HG03139 (cell line): Measurements from ENCODE around the gene MCOLN1.
A peak's percentile ranks its signal among the peaks of the same experiment; 100 is the strongest.
"Not testable (repeated sequence)": the region's sequence is repeated elsewhere in the genome, so short reads cannot be mapped to it uniquely, and the experiment has no call there.

Experiments
- ATAC-seq: cut with Tn5 transposase; IDR thresholded peaks from one replicate; pipeline ENCODE4 v1.9.1; 2021; ENCODE audit not compliant: unreplicated experiment

MCOLN1 gene

GRCh38 chr19:7524992-7525739 lies 2.7 kb downstream of the MCOLN1 start:
- no peak for ATAC-seq

- ATAC-seq: no peak
These were observed 3.9 kb downstream of the MCOLN1 start for GRCh38 chr19:7526059-7526929.

- no peak for ATAC-seq
These were observed 5.2 kb downstream of the MCOLN1 start for GRCh38 chr19:7527516-7528191.

- no peak for ATAC-seq
These were observed 5.7 kb downstream of the MCOLN1 start for GRCh38 chr19:7528192-7528519.

GRCh38 chr19:7528522-7529245 lies 6.3 kb downstream of the MCOLN1 start:
- no peak for ATAC-seq

- ATAC-seq: no peak
These were observed 6.8 kb downstream of the MCOLN1 start for GRCh38 chr19:7529246-7529600.

- ATAC-seq: no peak
These were observed 7.4 kb downstream of the MCOLN1 start for GRCh38 chr19:7529610-7530490.

GRCh38 chr19:7533281-7533885 lies 11.0 kb downstream of the MCOLN1 start:
- ATAC-seq: no peak

GRCh38 chr19:7533925-7534480 lies 11.6 kb downstream of the MCOLN1 start:
- ATAC-seq: no peak

- ATAC-seq: peak; percentile 14
These were observed 12.2 kb downstream of the MCOLN1 start for GRCh38 chr19:7534531-7535046.

GRCh38 chr19:7535047-7535997 lies 12.9 kb downstream of the MCOLN1 start, which contains the start of gene PNPLA6:
PNPLA6 (plus strand) TSS chr19:7535717; CDS start chr19:7535789, 72 bp downstream.
- ATAC-seq: peak; percentile 35

- no peak for ATAC-seq
These were observed 13.7 kb downstream of the MCOLN1 start for GRCh38 chr19:7535998-7536695.

GRCh38 chr19:7538990-7539389 lies 16.6 kb downstream of the MCOLN1 start:
- not testable (repeated sequence) for ATAC-seq

GRCh38 chr19:7539827-7540425 lies 17.5 kb downstream of the MCOLN1 start:
- ATAC-seq: no peak

GRCh38 chr19:7540761-7541474 lies 18.5 kb downstream of the MCOLN1 start:
- ATAC-seq: no peak

- no peak for ATAC-seq
These were observed 19.0 kb downstream of the MCOLN1 start for GRCh38 chr19:7541475-7541824.
